IMR-90 (cell line): Measurements from ENCODE around the gene DTX3L. TPM values are rescaled to one million over a fixed set of nuclear protein-coding genes. Genes with fewer than 3 reads are reported as not detected.

Experiments
- ATAC-seq: fragments of 200-7000 bp; cut with Tn5 transposase; 2 replicates; pipeline ENCODE4 v1.9.1; 2020; ENCODE audit warnings: low read depth, mild to moderate bottlenecking, moderate library complexity
- BruUV-seq: library from RNA; stranded (reverse); fragments of 400-500 nt; replicated peaks from 2 replicates; lab custom pipeline; 2021; lab: Mats Ljungman, UMichigan
- CTCF ChIA-PET: fragments of 300-600 bp; formaldehyde crosslinking; extraction: SDS; loops from one replicate; lab custom pipeline; 2021; ENCODE audit warnings: antibody characterized with exemption; lab: Yijun Ruan, JAX
- POLR2A ChIA-PET: fragments of 300-600 bp; sonication (Branson Sonifier 250); formaldehyde crosslinking; loops from one replicate; lab custom pipeline; 2022; ENCODE audit warnings: antibody characterized with exemption; ENCODE audit not compliant: unreplicated experiment; lab: Charles Lee
- DNase-seq: peaks from one replicate; pipeline ENCODE4 v3.0.0; 2013
- H2AFZ ChIP-seq: replicated peaks from 2 replicates; pipeline ENCODE3; 2013; ENCODE audit warnings: low read length, mild to moderate bottlenecking; ENCODE audit not compliant: poor library complexity
- H2AK5ac ChIP-seq: 2 replicates; pipeline ENCODE4 v1.6.1; 2013; ENCODE audit warnings: low read depth, low read length, inconsistent platforms
- H2AK9ac ChIP-seq: replicated peaks from 2 replicates; pipeline ENCODE3; 2013; ENCODE audit warnings: mild to moderate bottlenecking, low read depth, low read length, moderate library complexity; ENCODE audit not compliant: poor library complexity
- H2BK120ac ChIP-seq: 2 replicates; pipeline ENCODE4 v1.6.1; 2013; ENCODE audit warnings: low read depth, low read length, inconsistent platforms
- H2BK15ac ChIP-seq: 3 replicates; pipeline ENCODE4 v1.6.1; 2013; ENCODE audit warnings: low read depth, low read length, inconsistent platforms
- H2BK20ac ChIP-seq: 2 replicates; pipeline ENCODE4 v1.6.1; 2013; ENCODE audit warnings: low read depth, mild to moderate bottlenecking, inconsistent platforms, low read length, moderate library complexity
- H2BK5ac ChIP-seq: 2 replicates; pipeline ENCODE4 v1.6.1; 2013; ENCODE audit warnings: mild to moderate bottlenecking, low read depth, low read length, inconsistent platforms; ENCODE audit not compliant: poor library complexity, severe bottlenecking
- H3K14ac ChIP-seq: replicated peaks from 2 replicates; pipeline ENCODE4 v1.6.1; 2013; ENCODE audit warnings: low read depth, low read length, inconsistent platforms
- H3K18ac ChIP-seq: 2 replicates; pipeline ENCODE4 v1.6.1; 2013; ENCODE audit warnings: low read depth, low read length, control low read depth
- H3K23ac ChIP-seq: 2 replicates; pipeline ENCODE4 v1.6.1; 2013; ENCODE audit warnings: low read depth, low read length, inconsistent platforms
- H3K27ac ChIP-seq: 2 replicates; pipeline ENCODE4 v1.5.1; 2013; ENCODE audit warnings: mild to moderate bottlenecking, control low read depth, low read length; ENCODE audit not compliant: insufficient read depth
- H3K27me3 ChIP-seq: 2 replicates; pipeline ENCODE4 v1.6.1; 2013; ENCODE audit warnings: low read length; ENCODE audit not compliant: control insufficient read depth, insufficient read depth
- H3K36me3 ChIP-seq: 2 replicates; pipeline ENCODE4 v1.6.1; 2013; ENCODE audit warnings: low read length, mixed read lengths; ENCODE audit not compliant: control insufficient read depth, insufficient read depth
- H3K4ac ChIP-seq: 2 replicates; pipeline ENCODE4 v1.6.1; 2013; ENCODE audit warnings: low read depth, low read length, inconsistent platforms
- H3K4me1 ChIP-seq: 2 replicates; pipeline ENCODE4 v1.6.1; 2013; ENCODE audit warnings: low read length, mixed read lengths; ENCODE audit not compliant: control insufficient read depth, insufficient read depth
- H3K4me2 ChIP-seq: 2 replicates; pipeline ENCODE4 v1.6.1; 2013; ENCODE audit warnings: low read depth, mild to moderate bottlenecking, control low read depth, low read length, moderate library complexity
- H3K4me3 ChIP-seq: 2 replicates; pipeline ENCODE4 v1.5.1; 2013; ENCODE audit warnings: low read depth, mild to moderate bottlenecking, control low read depth, low read length, moderate library complexity; ENCODE audit not compliant: insufficient read depth
- H3K56ac ChIP-seq: 2 replicates; pipeline ENCODE4 v1.6.1; 2013; ENCODE audit warnings: low read length, inconsistent platforms; ENCODE audit not compliant: insufficient read depth; ENCODE audit errors: extremely low read depth
- H3K79me1 ChIP-seq, 2 experiments: 2 replicates each; pipeline ENCODE4 v1.6.1; 2013; ENCODE audit warnings: low read length in 2 of 2, inconsistent platforms in 1 of 2, low read depth in 1 of 2
- H3K9ac ChIP-seq: 2 replicates; pipeline ENCODE4 v1.6.1; 2013; ENCODE audit warnings: low read depth, low read length, control low read depth
- H3K9me1 ChIP-seq: 2 replicates; pipeline ENCODE4 v1.6.1; 2013; ENCODE audit warnings: low read length, inconsistent platforms; ENCODE audit not compliant: insufficient read depth
- H3K9me3 ChIP-seq: 2 replicates; pipeline ENCODE4 v1.6.1; 2013; ENCODE audit warnings: low read length; ENCODE audit not compliant: control insufficient read depth, insufficient read depth
- H4K20me1 ChIP-seq: 2 replicates; pipeline ENCODE4 v1.6.1; 2013; ENCODE audit warnings: low read length, inconsistent platforms; ENCODE audit not compliant: insufficient read depth
- H4K5ac ChIP-seq: 2 replicates; pipeline ENCODE4 v1.6.1; 2013; ENCODE audit warnings: mild to moderate bottlenecking, low read depth, low read length, control low read depth
- H4K8ac ChIP-seq, 2 experiments: 2 replicates each; pipeline ENCODE4 v1.6.1; 2013; ENCODE audit warnings: low read depth in 2 of 2, low read length in 2 of 2, control low read depth in 1 of 2, inconsistent platforms in 1 of 2
- H4K91ac ChIP-seq: 2 replicates; pipeline ENCODE4 v1.6.1; 2013; ENCODE audit warnings: low read depth, low read length, inconsistent platforms; ENCODE audit not compliant: insufficient read depth
- BHLHE40 ChIP-seq: fragments of 150-350 bp; IDR thresholded peaks from 2 replicates; pipeline ENCODE4 v1.6.1; 2016; ENCODE audit warnings: mild to moderate bottlenecking, low read depth, low read length
- CEBPB ChIP-seq: IDR thresholded peaks from 2 replicates; pipeline ENCODE4 v1.6.1; 2012; ENCODE audit warnings: low read depth, low read length, improper control_type of control experiment
- CHD1 ChIP-seq: IDR thresholded peaks from 2 replicates; pipeline ENCODE4 v1.6.1; 2012; ENCODE audit warnings: low read depth, low read length, improper control_type of control experiment
- CTCF ChIP-seq: conservative IDR thresholded peaks from 2 replicates; pipeline ENCODE4 v1.5.1; 2012; ENCODE audit warnings: mild to moderate bottlenecking, low read depth, low read length, improper control_type of control experiment
- ELK1 ChIP-seq: fragments of 150-350 bp; IDR thresholded peaks from 2 replicates; pipeline ENCODE4 v1.6.1; 2016; ENCODE audit warnings: low read depth, mild to moderate bottlenecking, low read length, moderate library complexity, borderline replicate concordance
- FOS ChIP-seq: fragments of 150-350 bp; IDR thresholded peaks from 2 replicates; pipeline ENCODE4 v1.6.1; 2016; ENCODE audit warnings: low read depth, low read length
- MAFK ChIP-seq: IDR thresholded peaks from 2 replicates; pipeline ENCODE4 v1.6.1; 2012; ENCODE audit warnings: low read depth, low read length, improper control_type of control experiment
- MAZ ChIP-seq: IDR thresholded peaks from 2 replicates; pipeline ENCODE4 v1.6.1; 2012; ENCODE audit warnings: low read depth, mild to moderate bottlenecking, low read length, improper control_type of control experiment, moderate library complexity, borderline replicate concordance
- MXI1 ChIP-seq: IDR thresholded peaks from 2 replicates; pipeline ENCODE4 v1.6.1; 2012; ENCODE audit warnings: low read depth, mild to moderate bottlenecking, low read length, moderate library complexity, borderline replicate concordance
- NFE2L2 ChIP-seq: fragments of 150-350 bp; IDR thresholded peaks from 2 replicates; pipeline ENCODE4 v1.6.1; 2016; ENCODE audit warnings: low read depth, mild to moderate bottlenecking, low read length
- POLR2A ChIP-seq: IDR thresholded peaks from 2 replicates; pipeline ENCODE4 v1.6.1; 2012; ENCODE audit warnings: mild to moderate bottlenecking, low read depth, low read length
- RAD21 ChIP-seq: IDR thresholded peaks from 2 replicates; pipeline ENCODE4 v1.6.1; 2012; ENCODE audit warnings: low read length, improper control_type of control experiment
- RCOR1 ChIP-seq: IDR thresholded peaks from 2 replicates; pipeline ENCODE4 v1.6.1; 2012; ENCODE audit warnings: mild to moderate bottlenecking, low read length, improper control_type of control experiment; ENCODE audit not compliant: insufficient replicate concordance
- RFX5 ChIP-seq: IDR thresholded peaks from 2 replicates; pipeline ENCODE4 v1.8.0; 2012; ENCODE audit warnings: low read depth, mild to moderate bottlenecking, low read length, moderate library complexity
- SMC3 ChIP-seq: fragments of 150-350 bp; IDR thresholded peaks from 2 replicates; pipeline ENCODE4 v1.6.1; 2016; ENCODE audit warnings: low read depth, mild to moderate bottlenecking, antibody characterized with exemption, low read length, moderate library complexity
- WGBS, 2 experiments: methylation state at CpG; one replicate each; pipeline versions ENCODE4 v1.1.5 to v1.1.7; 2013; ENCODE audit warnings: missing lambda C conversion rate in 2 of 2; ENCODE audit not compliant: insufficient read length in 1 of 2; ENCODE audit errors: extremely low coverage in 2 of 2; 5-methylcytosine and 5-hydroxymethylcytosine counted together
- dilution Hi-C: fragments of 300-500 bp; cut with HindIII; formaldehyde crosslinking; loops from one replicate; pipeline ENCODE4 v1.14.3; 2018; ENCODE audit warnings: low sequenced_read_pairs; ENCODE audit not compliant: unreplicated experiment
- in situ Hi-C: fragments of 300-500 bp; cut with MboI; formaldehyde crosslinking; loops from 3 replicates; pipeline ENCODE4 v1.14.3; 2019; ENCODE audit warnings: low sequenced_read_pairs, inconsistent platforms, mixed read lengths
- intact Hi-C: fragments of 100-400 bp; cut with micrococcal nuclease; formaldehyde crosslinking; loops from 2 replicates; pipeline ENCODE4 v1.10.0; 2022
- polyA plus RNA-seq, 3 experiments: library from polyadenylated mRNA; depleted of rRNA; stranded (reverse); fragments of >200 nt; gene quantifications; 2 replicates each; pipeline ENCODE4 v1.2.3, GENCODE V29; 2012; ENCODE audit warnings: low replicate concordance in 1 of 3
- total RNA-seq: library from RNA; depleted of rRNA; stranded (reverse); fragments of >200 nt; gene quantifications from 2 replicates; pipeline ENCODE4 v1.2.3, GENCODE V29; 2012
- TF ChIP-seq, protein P1 (sequence below): fragments of 150-350 bp; IDR thresholded peaks from 2 replicates; pipeline ENCODE4 v1.6.1; 2017; ENCODE audit warnings: mild to moderate bottlenecking, antibody characterized with exemption, low read length, low read depth

Gene DTX3L
- total and polyA plus RNA-seq, 2 of the 4 experiments (the other 2 are of a cell fraction) = 4.1 to 7.9 TPM

- no peak overlapping the region for H2BK20ac ChIP-seq
- BruUV-seq = no TSS peak
Observed at GRCh38 chr3:122608916-122609315, 44.8 kb downstream of the DTX3L start.

More at GRCh38 chr3:122608916-122609315, 44.8 kb downstream of the DTX3L start:
- Histone ChIP-seq H3K9ac (no peak overlapping the region), H3K4ac (no peak overlapping the region), H3K4me1 (peaks cover 3% of the 10 kb centered on the region), H4K20me1 (no peaks in the 10 kb centered on the region), H2BK5ac (no peak overlapping the region), H3K4me3 (no peak overlapping the region), H4K5ac (no peak overlapping the region), H3K9me1 (peaks cover 3% of the 10 kb centered on the region), H4K8ac (no peak overlapping the region), H3K79me1 (peaks cover 0 to 2% of the 10 kb centered on the region in 2 experiments; a peak in 1 of 4 replicates), H3K18ac (no peak overlapping the region), H3K4me2 (no peak overlapping the region), H3K23ac (no peak overlapping the region), H3K27ac (no peak overlapping the region), H2AFZ (no peak overlapping the region), H3K27me3 (peaks cover 3% of the 10 kb centered on the region), H3K56ac (no peak overlapping the region), H4K91ac (no peak overlapping the region), H2AK9ac (no peak overlapping the region), H3K36me3 (no peaks in the 10 kb centered on the region), H2AK5ac (no peak overlapping the region), H3K9me3 (peaks cover 4% of the 10 kb centered on the region), H2BK15ac (no peak overlapping the region), H3K14ac (no peak overlapping the region), H2BK120ac (no peak overlapping the region)
- no CpG with 5 or more reads among the region's 1 CpG for WGBS, 2 experiments
- ATAC-seq (no peak), DNase-seq (no peak)
- dilution Hi-C loops (no loop called here), intact Hi-C loops (no loop called here), in situ Hi-C loops (no loop called here)
- CTCF ChIA-PET = interaction anchor here (0.6 kb wide), 1 partner anchor 85 kb away, joined by 7 read pairs; no protein-coding TSS in a partner anchor
- TF ChIP-seq POLR2A (no peak), BHLHE40 (no peak), SMC3 (no peak), RAD21 (no peak), CEBPB (no peak), RFX5 (no peak), FOS (no peak), ELK1 (no peak), MXI1 (no peak), MAFK (no peak), MAZ (no peak), CTCF (no peak), NFE2L2 (no peak), RCOR1 (no peak), CHD1 (no peak)
- TF ChIP-seq, protein P1, sequence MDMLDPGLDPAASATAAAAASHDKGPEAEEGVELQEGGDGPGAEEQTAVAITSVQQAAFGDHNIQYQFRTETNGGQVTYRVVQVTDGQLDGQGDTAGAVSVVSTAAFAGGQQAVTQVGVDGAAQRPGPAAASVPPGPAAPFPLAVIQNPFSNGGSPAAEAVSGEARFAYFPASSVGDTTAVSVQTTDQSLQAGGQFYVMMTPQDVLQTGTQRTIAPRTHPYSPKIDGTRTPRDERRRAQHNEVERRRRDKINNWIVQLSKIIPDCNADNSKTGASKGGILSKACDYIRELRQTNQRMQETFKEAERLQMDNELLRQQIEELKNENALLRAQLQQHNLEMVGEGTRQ = no peak
- POLR2A ChIA-PET = no interaction called here
